ENCODE data around the gene DNAJB5.

DNA sequence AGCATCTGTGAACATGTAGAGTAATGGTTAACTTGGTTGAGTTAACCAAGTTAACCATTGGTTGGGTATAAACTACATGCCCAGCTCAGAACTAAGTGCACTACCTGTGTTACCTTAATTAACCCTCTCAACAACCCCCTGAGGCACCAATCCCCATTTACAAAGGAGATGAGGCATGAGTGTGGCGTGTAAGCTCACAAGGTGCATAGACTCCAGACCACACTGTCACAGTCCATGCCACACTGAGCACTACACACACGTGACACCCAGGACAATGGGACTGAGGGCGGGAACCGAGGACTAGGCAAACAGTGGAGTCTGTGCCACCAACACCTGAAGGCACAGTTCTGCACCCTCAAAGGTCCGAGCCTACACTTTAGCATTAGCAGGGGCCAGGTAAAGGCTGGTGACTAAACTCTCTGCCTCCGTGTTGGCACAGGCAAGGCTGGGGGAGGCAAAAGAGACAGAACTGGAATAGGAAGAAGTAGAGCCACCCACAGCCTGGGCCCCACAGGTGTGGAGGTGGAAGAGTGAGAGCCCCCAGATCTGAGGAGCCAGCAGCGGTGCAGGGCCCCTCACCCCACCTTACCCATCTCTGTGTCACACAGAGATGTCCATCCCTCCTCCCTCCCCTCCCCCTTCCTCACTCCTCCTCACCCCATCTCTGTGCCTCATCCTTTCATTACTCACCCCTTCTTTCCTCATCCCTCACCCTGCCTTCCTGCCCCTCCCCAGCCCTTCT lies 2.2 kb upstream of the DNAJB5 start:
- TF ChIP-seq POLR2A (IDR thresholded peaks at IDR 0.05; ENCODE audit: low read length) (no peak), GATA1 (IDR thresholded peaks at IDR 0.05; ENCODE audit: low read depth, low read length) (no peak)

Data from erythroblast (primary cell).